ENCODE results near the gene OR2V2.

DNA sequence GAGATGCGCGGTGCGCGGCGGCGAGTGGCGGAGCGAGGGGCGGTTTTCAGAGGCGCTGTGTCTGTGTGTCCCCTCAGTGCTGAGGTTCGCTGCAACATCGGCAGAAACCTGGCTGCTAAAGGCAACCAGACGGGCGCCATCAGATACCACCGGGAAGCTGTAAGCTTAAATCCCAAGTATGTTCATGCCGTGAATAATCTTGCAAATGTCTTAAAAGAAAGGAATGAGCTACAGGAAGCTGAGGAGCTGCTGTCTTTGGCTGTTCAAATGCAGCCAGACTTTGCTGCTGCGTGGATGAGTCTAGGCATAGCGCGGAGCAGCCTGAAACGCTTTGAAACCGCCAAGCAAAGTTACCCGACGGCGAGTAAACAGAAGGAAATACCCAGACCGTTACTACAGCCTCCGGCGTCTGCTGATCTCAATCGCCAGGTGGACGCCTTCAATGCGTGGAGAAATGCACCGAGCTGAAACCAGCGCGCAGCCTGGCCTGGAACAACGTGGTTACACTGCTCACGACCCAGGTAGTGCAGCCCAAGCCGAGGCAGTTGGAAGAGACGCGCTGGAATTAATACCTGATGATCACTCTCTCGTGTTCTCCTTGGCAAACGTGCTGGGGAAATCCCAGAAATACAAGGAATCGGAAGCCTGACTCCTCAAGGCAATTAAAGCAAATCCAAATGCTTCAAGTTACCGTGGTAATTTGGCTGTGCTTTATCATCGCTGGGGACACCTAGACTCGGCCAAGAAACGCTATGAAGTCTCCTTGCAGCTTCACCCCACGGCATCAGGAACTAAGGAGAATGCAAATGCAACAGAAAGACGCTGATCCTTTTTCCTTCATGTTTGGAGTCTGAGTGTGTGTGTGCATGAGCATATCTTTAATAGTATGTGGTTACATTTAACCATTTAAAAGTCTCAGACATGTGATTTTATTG lies 32.3 kb upstream of the OR2V2 start:
- TF ChIP-seq, protein P1, sequence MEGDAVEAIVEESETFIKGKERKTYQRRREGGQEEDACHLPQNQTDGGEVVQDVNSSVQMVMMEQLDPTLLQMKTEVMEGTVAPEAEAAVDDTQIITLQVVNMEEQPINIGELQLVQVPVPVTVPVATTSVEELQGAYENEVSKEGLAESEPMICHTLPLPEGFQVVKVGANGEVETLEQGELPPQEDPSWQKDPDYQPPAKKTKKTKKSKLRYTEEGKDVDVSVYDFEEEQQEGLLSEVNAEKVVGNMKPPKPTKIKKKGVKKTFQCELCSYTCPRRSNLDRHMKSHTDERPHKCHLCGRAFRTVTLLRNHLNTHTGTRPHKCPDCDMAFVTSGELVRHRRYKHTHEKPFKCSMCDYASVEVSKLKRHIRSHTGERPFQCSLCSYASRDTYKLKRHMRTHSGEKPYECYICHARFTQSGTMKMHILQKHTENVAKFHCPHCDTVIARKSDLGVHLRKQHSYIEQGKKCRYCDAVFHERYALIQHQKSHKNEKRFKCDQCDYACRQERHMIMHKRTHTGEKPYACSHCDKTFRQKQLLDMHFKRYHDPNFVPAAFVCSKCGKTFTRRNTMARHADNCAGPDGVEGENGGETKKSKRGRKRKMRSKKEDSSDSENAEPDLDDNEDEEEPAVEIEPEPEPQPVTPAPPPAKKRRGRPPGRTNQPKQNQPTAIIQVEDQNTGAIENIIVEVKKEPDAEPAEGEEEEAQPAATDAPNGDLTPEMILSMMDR (IDR thresholded peaks at IDR 0.05; ENCODE audit: low read depth, low read length) = no peak
- TF ChIP-seq EZH2phosphoT487 (IDR thresholded peaks at IDR 0.05; ENCODE audit: low read depth) = no peak

All from OCI-LY3 (cell line).